NCI-H510A (cell line): ENCODE data around the gene IGSF3.
"Not testable (repeated sequence)": the region's sequence is repeated elsewhere in the genome, so short reads cannot be mapped to it uniquely, and the experiment has no call there.

Experiments used
- DNase-seq: peaks from one replicate; lab custom pipeline; 2025; lab: John Stamatoyannopoulos, UW

IGSF3 gene

GRCh38 chr1:116574581-116575291 is 92.8 kb downstream of the IGSF3 start:
- DNase-seq = no peak

DNA sequence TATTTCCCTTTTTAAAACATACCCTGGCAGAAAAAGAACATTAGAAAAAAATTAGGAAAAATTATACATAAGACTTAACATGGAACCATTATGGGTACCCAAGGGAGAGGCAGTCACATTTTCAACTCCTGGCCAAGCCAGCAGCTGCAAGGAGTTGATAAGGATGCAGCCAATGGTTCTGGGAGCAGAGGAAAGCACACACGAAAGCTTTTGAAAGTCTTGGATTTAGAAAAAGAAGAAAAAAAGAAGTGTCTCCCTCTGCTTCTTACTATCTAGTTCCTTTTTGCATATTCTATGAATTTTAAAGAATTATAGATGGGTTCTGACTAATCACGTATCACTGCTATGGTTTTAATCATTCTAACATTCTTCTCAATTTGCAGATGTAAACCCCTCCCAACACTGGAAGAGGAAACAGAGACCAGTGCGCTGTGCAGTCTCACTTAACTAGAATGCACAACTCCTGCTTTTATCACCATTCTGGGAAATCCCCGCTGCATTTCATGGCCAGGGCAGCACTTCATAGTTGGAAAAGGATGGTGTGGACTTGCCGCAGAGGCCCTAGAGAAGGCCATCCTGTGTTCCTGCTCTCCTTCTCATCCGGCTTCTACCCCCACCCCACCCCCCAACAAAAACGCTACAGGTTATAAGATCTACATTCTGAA is 94.0 kb downstream of the IGSF3 start:
- no peak for DNase-seq

DNA sequence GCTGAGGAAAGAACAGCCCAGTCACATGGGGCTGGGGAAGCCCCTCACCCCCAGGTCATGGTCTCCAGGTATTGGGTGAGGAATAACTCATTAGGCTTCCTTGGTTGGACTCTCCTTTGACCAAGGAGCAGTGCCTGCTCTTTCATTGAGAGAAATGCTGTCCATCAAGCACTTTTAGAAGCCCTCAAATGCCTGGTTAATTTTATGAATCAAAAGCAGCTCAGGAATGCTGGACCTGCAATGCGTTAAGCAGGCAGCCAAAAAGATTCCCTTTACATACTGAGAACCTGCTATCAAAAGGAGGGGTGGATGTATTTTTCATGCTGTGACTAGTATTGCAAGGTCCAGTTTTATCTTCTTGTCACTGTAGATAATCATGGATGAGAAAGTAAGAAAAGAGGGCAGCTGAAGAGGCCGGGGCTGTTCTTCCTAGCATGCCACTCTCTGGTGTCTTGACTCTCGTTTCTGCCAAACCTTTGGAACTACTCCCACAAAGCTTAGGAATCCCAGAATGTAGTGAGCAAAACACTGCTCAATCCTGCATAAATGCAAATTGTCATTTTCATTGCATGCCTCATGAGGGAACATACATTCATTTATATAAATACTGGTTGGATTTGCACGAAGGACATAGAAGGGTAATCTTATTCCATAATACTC is 94.6 kb downstream of the IGSF3 start:
- DNase-seq = no peak

DNA sequence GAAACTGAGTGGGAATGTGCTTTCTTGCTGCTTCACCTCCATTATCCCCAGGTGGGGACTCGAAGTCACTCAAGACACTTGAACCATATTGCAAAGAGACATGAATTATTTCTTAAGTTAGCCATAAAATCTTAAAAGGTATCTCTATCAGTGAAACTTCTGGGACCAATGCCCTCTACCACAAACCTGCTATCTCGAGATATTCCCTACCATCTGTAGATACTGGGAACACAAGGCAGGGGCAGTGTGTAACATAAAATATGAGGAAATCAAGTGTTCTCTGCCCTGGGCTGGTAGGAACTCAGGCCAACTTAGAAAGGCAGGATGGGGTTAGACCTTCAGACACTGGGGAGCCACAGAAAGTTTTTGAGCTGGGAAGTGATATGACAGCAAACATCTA is 95.4 kb downstream of the IGSF3 start:
- no peak for DNase-seq

GRCh38 chr1:116571215-116571919 is 96.2 kb downstream of the IGSF3 start:
- DNase-seq = no peak

DNA sequence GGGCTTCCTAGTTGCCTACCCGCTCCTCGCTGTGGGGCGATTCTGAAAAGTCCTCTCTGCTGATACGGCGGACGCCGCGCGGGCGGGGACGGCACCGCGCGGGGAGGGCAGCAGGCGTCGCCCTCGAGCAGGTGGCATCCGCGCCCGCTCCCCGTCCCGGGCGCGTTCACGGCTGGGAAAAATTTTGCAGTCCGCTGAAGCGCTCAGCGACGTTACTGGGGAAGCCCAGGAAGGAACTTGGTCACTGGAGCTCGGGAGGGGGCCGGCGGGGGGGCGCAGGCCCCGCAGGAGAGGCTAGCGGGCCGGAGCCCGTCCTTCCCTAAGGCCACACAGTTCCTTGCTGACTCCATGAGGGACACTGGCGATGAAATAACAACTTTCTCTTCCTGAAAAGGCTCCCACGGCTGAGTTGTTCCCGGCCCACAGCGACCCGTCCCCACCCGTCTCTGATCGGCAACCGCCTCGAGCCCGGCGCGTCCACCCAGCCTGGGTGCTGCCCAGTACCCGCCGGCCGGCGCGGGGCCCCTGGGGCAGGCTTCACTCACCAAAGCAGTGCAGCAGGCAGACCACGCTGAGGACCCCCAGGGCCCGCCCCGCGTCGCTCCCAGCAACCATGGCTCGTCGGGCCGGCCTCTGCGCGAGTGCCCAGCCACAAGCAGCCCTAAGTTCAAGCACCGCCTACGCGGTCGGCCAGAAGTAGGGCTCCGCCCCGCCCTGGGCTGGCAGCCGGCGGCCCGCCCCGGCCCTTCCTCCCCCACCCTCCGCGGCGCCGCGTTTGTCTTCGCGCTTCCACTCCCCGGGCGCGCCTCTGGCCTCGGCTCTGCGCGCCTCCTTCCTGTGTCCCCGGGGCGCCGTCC is 96.9 kb downstream of the IGSF3 start, which contains the start of gene CD58:
Gene CD58 (minus strand): TSS at position 669 of the 857 bp plus-strand sequence. CDS start 54 bp downstream, at position 615.
- DNase-seq = peak; percentile 83

DNA sequence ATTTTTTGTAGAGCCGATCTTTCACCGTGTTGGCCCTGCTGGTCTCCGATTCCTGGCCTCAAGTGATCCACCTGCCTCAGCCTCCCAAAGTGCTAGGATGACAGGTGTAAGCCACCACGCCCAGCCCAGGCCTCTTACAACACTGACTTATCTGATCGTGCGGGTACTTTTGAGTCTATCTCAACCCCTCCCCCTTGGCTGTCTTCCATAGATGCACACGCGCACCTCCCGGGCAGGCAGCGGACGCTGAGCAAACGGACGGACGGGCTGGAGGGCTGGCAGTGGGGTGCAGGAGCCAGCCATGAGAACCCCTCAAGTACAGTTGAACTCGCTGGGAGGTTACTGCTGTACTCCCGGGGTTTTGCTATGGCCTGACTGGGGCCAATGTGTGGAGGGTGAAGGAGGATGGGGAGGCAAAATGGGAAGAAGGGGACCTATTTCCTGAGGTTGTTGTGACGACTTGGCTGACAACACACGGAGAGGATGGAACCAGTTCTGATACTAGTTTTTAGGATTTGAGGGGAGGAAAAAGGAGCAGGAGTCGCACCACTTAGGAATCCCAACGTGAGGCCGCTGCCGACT is 97.7 kb downstream of the IGSF3 start:
- DNase-seq = peak; percentile 37

- DNase-seq = no peak
These were observed 98.2 kb downstream of the IGSF3 start for GRCh38 chr1:116569381-116569670.

DNA sequence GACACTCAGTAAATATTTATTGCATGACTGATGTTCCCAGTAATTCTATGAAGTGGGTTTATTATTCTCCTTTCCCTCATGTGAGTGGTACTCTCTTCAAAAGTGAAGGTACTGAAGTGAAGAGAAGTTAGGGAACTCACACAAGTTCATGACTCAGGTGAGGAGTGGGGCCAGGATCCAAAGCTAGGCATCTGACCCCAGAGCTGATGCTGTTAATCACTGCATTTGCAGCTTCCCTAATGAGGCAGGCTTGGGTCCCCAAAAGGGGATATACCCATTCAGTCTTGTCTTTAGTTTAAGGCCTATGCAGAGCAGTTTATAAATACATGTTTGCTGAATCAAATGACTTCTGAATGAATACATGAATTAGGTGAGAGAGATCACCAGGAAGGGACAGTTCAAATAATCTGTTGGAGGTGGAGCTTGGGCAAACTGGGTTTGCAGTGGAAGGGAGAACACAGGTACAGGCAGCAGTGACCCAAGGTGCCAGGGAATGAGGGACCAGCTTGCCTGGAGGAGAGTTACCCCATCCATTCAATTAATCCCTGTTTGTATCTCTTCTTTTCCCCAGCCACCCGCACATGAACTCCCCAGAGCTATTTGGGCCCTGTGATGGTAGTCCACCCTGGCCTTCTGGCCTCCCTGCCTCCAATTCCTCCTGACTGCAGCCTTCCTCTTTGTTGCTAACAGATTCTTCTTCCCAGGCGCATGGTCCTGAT is 98.7 kb downstream of the IGSF3 start:
- no peak for DNase-seq

DNA sequence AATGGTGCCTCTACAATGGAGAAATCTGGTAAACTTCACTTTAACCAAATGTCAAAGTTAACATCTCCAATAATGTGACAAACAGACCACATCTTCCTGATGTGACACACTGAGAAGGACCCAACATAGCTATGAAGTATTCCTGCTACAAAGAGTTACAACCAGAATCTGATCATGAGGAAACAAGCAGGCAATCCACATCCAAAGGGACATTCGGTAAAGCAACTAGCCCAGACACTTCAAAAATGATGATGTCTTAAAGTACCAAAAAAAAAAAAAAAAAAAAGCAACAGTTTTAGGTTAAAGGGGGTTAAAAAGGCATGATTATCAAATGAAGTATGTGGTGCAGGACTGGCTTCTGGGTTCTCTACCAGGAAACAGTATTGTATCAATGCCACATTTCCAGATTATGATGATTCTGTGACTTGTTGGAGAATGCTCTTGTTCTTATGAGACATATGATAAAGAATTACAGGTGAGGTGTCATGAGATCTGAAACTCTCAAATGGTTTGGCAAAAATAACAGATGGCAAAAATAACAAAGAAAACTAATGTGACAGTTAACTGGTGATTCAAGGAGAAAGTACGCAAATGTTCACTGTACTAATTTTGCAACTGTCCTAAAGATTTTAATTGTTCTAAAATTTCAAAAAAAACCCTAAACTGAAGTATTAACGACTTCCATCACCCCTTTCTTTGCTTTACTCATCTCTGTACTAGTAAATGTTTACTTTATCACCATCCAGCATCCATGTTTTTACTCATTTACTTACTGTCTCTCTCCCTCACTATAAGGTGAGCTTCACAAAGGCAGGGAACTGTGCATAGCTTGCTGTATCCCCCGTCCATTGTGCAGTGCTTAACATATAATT is 99.5 kb downstream of the IGSF3 start:
- no peak for DNase-seq

DNA sequence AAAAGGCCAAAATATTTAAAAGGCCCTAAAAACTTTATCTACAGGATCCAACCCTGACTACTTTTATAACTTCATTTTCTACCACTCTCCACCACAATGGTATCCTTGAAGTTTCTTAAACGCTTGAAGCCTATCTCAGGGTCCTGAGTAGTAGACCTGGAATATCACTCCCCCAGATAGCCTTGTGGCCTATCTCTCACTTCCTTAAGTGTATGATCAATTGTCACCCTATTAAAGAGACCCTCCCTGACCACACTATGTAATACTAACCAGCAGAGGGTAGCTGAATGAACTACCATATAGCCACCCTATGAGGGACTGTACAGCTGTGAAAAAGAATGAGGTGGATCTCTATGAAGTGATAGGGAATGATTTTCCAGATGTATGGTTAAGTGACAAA is 102.3 kb downstream of the IGSF3 start:
- no peak for DNase-seq

- no peak for DNase-seq
These were observed 103.1 kb downstream of the IGSF3 start for GRCh38 chr1:116564426-116564825.

GRCh38 chr1:116562465-116562864 is 105.1 kb downstream of the IGSF3 start:
- not testable (repeated sequence) for DNase-seq

DNA sequence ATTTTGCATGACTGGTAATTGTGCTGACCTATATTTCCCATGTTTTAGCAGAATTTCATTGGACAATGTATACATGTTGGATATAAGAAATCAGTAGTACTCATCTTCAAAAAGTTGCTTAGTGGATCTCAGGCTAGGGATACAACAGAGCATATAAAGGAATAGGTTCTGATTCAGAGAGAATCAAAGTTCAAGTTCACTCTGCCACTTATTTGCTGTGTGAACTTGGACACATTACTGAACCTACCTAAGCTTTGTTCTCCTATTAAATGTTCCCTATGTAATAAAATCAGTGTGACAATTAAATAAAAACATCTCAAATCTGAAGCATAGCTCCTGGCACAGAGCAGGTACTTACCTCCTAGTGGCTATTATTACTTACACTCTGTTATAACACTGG is 106.0 kb downstream of the IGSF3 start:
- no peak for DNase-seq

- DNase-seq = no peak
These were observed 106.6 kb downstream of the IGSF3 start for GRCh38 chr1:116560704-116561490.

GRCh38 chr1:116559304-116559761 is 108.2 kb downstream of the IGSF3 start:
- no peak for DNase-seq

- DNase-seq = no peak
These were observed 109.0 kb downstream of the IGSF3 start for GRCh38 chr1:116558571-116558970.

DNA sequence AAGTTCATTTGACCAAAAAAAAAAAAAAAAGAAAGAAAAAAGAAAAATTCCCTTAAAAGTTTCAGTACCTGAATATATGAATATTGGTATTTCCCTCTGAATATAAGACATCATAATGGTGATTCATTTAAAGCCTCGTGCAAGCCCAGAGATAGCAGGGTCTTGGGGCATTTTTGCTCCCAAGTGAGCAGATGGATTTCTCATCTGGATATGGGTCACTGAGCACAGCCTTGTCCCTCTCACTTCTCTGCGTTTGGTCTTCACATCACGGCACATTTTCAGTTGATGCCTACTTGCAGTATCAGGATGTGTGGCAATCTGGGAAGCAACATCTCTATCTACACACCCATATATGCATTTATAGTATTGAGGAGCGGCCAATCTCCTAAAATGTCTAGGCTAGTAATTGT is 109.4 kb downstream of the IGSF3 start:
- DNase-seq = no peak
